Panc1 (cell line): Measurements from ENCODE around the gene OPA1. TPM values are rescaled to one million over a fixed set of nuclear protein-coding genes. Genes with fewer than 3 reads are reported as not detected.

Source experiments
- ATAC-seq: fragments of 200-7000 bp; cut with Tn5 transposase; 2 replicates; pipeline ENCODE4 v1.9.1; 2020; ENCODE audit warnings: mild to moderate bottlenecking, moderate library complexity
- BruUV-seq: library from RNA; stranded (reverse); fragments of 400-500 nt; replicated peaks from 2 replicates; lab custom pipeline; 2021; lab: Mats Ljungman, UMichigan
- CTCF ChIA-PET: fragments of 300-600 bp; sonication (Branson Sonifier 250); formaldehyde crosslinking; loops from one replicate; lab custom pipeline; 2022; ENCODE audit warnings: antibody characterized with exemption; lab: Charles Lee
- POLR2A ChIA-PET: fragments of 300-600 bp; sonication (Branson Sonifier 250); formaldehyde crosslinking; loops from one replicate; lab custom pipeline; 2022; ENCODE audit warnings: antibody characterized with exemption; lab: Charles Lee
- DNase-seq: peaks from one replicate; pipeline ENCODE4 v3.0.0-alpha.2; 2010; ENCODE audit warnings: low read depth, low spot score
- H3K27ac ChIP-seq: 2 replicates; pipeline ENCODE4 v1.5.1; 2011; ENCODE audit warnings: mild to moderate bottlenecking, low read length, inconsistent platforms
- H3K27me3 ChIP-seq: fragments of 200-500 bp; sonication (Bioruptor generic); 2 replicates; pipeline ENCODE4 v1.6.0; 2014; ENCODE audit warnings: low read length, inconsistent platforms; ENCODE audit not compliant: control insufficient read depth, insufficient read depth
- H3K36me3 ChIP-seq: fragments of 200-500 bp; sonication (Bioruptor generic); 2 replicates; pipeline ENCODE4 v1.5.1; 2014; ENCODE audit warnings: inconsistent platforms, mild to moderate bottlenecking, low read length, moderate library complexity; ENCODE audit not compliant: control insufficient read depth, insufficient read depth
- H3K4me1 ChIP-seq: 2 replicates; pipeline ENCODE4 v1.5.1; 2011; ENCODE audit warnings: inconsistent platforms, mild to moderate bottlenecking, low read length, moderate library complexity; ENCODE audit not compliant: control insufficient read depth, insufficient read depth
- H3K4me3 ChIP-seq, 2 experiments: 2 replicates each; pipeline ENCODE4 v1.5.1; 2011 to 2012; ENCODE audit warnings: low read depth in 2 of 2, low read length in 2 of 2, mild to moderate bottlenecking in 2 of 2, inconsistent platforms in 1 of 2, moderate library complexity in 1 of 2
- H3K9me3 ChIP-seq: fragments of 200-500 bp; sonication (Bioruptor generic); 2 replicates; pipeline ENCODE4 v1.5.1; 2014; ENCODE audit warnings: low read depth, mild to moderate bottlenecking, inconsistent platforms, low read length, moderate library complexity; ENCODE audit not compliant: control insufficient read depth, insufficient read depth
- CTCF ChIP-seq: fragments of 450-650 bp; IDR thresholded peaks from 2 replicates; pipeline ENCODE4 v1.5.1; 2017; ENCODE audit warnings: mild to moderate bottlenecking
- POLR2AphosphoS5 ChIP-seq: IDR thresholded peaks from 2 replicates; pipeline ENCODE4 v1.6.1; 2012; ENCODE audit warnings: mild to moderate bottlenecking, low read depth, low read length, moderate library complexity
- SIN3A ChIP-seq: IDR thresholded peaks from 2 replicates; pipeline ENCODE4 v1.6.1; 2012; ENCODE audit warnings: low read depth, mild to moderate bottlenecking, low read length, moderate library complexity, borderline replicate concordance; ENCODE audit not compliant: insufficient read depth
- TCF7L2 ChIP-seq: IDR thresholded peaks from 2 replicates; pipeline ENCODE4 v1.6.1; 2011; ENCODE audit warnings: mild to moderate bottlenecking, low read depth, low read length, inconsistent platforms
- in situ Hi-C: cut with HindIII; loops from 2 replicates; pipeline ENCODE4 v1.10.0; 2016; ENCODE audit warnings: low sequenced_read_pairs, low pct_unique_long_range_greater_than_20kb
- intact Hi-C: fragments of 100-400 bp; cut with micrococcal nuclease; formaldehyde crosslinking; loops from one replicate; pipeline ENCODE4 v1.10.0; 2022; ENCODE audit not compliant: unreplicated experiment
- total RNA-seq: library from RNA; stranded (reverse); gene quantifications from one replicate; pipeline ENCODE4 v1.2.1, GENCODE V29; 2021; ENCODE audit not compliant: unreplicated experiment
- TF ChIP-seq, protein P1 (sequence below), 2 experiments: IDR thresholded peaks; 2 replicates each; pipeline ENCODE4 v1.6.1; 2011 to 2012; ENCODE audit warnings: low read depth in 2 of 2, control low read depth in 1 of 2, low read length in 1 of 2, mild to moderate bottlenecking in 1 of 2, moderate library complexity in 1 of 2; ENCODE audit not compliant: insufficient read depth in 1 of 2

OPA1 gene
- total RNA-seq, 1 experiment from 2014 or later: 109 TPM

GRCh38 chr3:193665370-193665989 lies 72.5 kb downstream of the OPA1 start:
- ATAC-seq (no peak), DNase-seq (peak; percentile 15)
- H3K36me3 ChIP-seq: peaks cover 45% of the 10 kb centered on the region
- no peak overlapping the region for H3K4me3 ChIP-seq
- intact Hi-C loops: loop anchor here (5.0 kb wide), 2 partner anchors 472 to 652 kb away; partner anchors contain the start of gene HES1
- H3K9me3 ChIP-seq: no peaks in the 10 kb centered on the region
- CTCF ChIA-PET: interaction anchor here (0.7 to 1.0 kb wide), 2 partner anchors 12 to 657 kb away, joined by 3 read pairs; no protein-coding TSS in a partner anchor
- POLR2A ChIA-PET: no interaction called here
- H3K27me3 ChIP-seq: no peaks in the 10 kb centered on the region
- no peak overlapping the region for H3K27ac ChIP-seq
- no peak for TF ChIP-seq POLR2AphosphoS5
- peak; percentile 66; the same call in 1 of the 2 replicates for TF ChIP-seq CTCF
- no peaks in the 10 kb centered on the region for H3K4me1 ChIP-seq
- in situ Hi-C loops: no loop called here
- BruUV-seq: no TSS peak

GRCh38 chr3:193673845-193674244 lies 80.8 kb downstream of the OPA1 start:
- H3K4me1 ChIP-seq: no peaks in the 10 kb centered on the region
- POLR2A ChIA-PET: no interaction called here
- H3K9me3 ChIP-seq: no peaks in the 10 kb centered on the region
- peaks cover 18% of the 10 kb centered on the region for H3K36me3 ChIP-seq
- no peak for DNase-seq
- no peak for ATAC-seq
- TF ChIP-seq POLR2AphosphoS5: no peak
- no peak for TF ChIP-seq CTCF
- TF ChIP-seq, protein P1, sequence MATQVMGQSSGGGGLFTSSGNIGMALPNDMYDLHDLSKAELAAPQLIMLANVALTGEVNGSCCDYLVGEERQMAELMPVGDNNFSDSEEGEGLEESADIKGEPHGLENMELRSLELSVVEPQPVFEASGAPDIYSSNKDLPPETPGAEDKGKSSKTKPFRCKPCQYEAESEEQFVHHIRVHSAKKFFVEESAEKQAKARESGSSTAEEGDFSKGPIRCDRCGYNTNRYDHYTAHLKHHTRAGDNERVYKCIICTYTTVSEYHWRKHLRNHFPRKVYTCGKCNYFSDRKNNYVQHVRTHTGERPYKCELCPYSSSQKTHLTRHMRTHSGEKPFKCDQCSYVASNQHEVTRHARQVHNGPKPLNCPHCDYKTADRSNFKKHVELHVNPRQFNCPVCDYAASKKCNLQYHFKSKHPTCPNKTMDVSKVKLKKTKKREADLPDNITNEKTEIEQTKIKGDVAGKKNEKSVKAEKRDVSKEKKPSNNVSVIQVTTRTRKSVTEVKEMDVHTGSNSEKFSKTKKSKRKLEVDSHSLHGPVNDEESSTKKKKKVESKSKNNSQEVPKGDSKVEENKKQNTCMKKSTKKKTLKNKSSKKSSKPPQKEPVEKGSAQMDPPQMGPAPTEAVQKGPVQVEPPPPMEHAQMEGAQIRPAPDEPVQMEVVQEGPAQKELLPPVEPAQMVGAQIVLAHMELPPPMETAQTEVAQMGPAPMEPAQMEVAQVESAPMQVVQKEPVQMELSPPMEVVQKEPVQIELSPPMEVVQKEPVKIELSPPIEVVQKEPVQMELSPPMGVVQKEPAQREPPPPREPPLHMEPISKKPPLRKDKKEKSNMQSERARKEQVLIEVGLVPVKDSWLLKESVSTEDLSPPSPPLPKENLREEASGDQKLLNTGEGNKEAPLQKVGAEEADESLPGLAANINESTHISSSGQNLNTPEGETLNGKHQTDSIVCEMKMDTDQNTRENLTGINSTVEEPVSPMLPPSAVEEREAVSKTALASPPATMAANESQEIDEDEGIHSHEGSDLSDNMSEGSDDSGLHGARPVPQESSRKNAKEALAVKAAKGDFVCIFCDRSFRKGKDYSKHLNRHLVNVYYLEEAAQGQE (IDR thresholded peaks at IDR 0.05; ENCODE audit: insufficient read depth in 1 of 2, low read depth in 2 of 2, low read length in 1 of 2): no peak
- TF ChIP-seq TCF7L2: no peak
- no peak for TF ChIP-seq SIN3A
- no TSS peak for BruUV-seq
- no peak overlapping the region for H3K27ac ChIP-seq
- intact Hi-C loops: no loop called here
- no peak overlapping the region for H3K4me3 ChIP-seq
- CTCF ChIA-PET: no interaction called here
- in situ Hi-C loops: no loop called here
- H3K27me3 ChIP-seq: no peaks in the 10 kb centered on the region
